ENCODE data around the gene BBS2. TPM values are rescaled to one million over a fixed set of nuclear protein-coding genes. Genes with fewer than 3 reads are reported as not detected.

The BBS2 gene
- total RNA-seq, 1 donor from 2014 or later, result 37.7 TPM

GRCh38 chr16:56482683-56483236 lies 37.1 kb downstream of the BBS2 start:
- intact Hi-C loops (cut with DNase I), result no loop called here
- no peak for ATAC-seq

GRCh38 chr16:56481468-56482122 lies 38.2 kb downstream of the BBS2 start:
- intact Hi-C loops (cut with DNase I), result no loop called here
- no peak for ATAC-seq
- no peak for DNase-seq (ENCODE audit: missing footprints)

More at GRCh38 chr16:56482683-56483236, 37.1 kb downstream of the BBS2 start:
- DNase-seq (ENCODE audit: missing footprints), result no peak

GRCh38 chr16:56480776-56481467 lies 38.9 kb downstream of the BBS2 start:
- DNase-seq (ENCODE audit: missing footprints) (no peak), ATAC-seq (no peak)
- intact Hi-C loops (cut with DNase I), result no loop called here

- intact Hi-C loops (cut with DNase I), result no loop called here
- no peak for DNase-seq (ENCODE audit: missing footprints)
- ATAC-seq, result no peak
Observed at GRCh38 chr16:56479469-56479868, 40.4 kb downstream of the BBS2 start.

- intact Hi-C loops (cut with DNase I), result no loop called here
- no peak for DNase-seq (ENCODE audit: missing footprints)
- no peak for ATAC-seq
Observed at GRCh38 chr16:56478281-56479049, 41.4 kb downstream of the BBS2 start.

- ATAC-seq (no peak), DNase-seq (ENCODE audit: missing footprints) (no peak)
- intact Hi-C loops (cut with DNase I), result no loop called here
Observed at GRCh38 chr16:56477096-56477878, 42.5 kb downstream of the BBS2 start.

- ATAC-seq (no peak), DNase-seq (ENCODE audit: missing footprints) (no peak)
- intact Hi-C loops (cut with DNase I), result no loop called here
Observed at GRCh38 chr16:56475201-56475600, 44.6 kb downstream of the BBS2 start.

GRCh38 chr16:56470666-56471065 lies 49.2 kb downstream of the BBS2 start:
- intact Hi-C loops (cut with DNase I), result no loop called here
- ATAC-seq, result no peak
- no peak for DNase-seq (ENCODE audit: missing footprints)

GRCh38 chr16:56470232-56470631 lies 49.6 kb downstream of the BBS2 start:
- DNase-seq (ENCODE audit: missing footprints) (no peak), ATAC-seq (no peak)
- intact Hi-C loops (cut with DNase I), result no loop called here

GRCh38 chr16:56469748-56470147 lies 50.1 kb downstream of the BBS2 start:
- ATAC-seq (no peak), DNase-seq (ENCODE audit: missing footprints) (no peak)
- intact Hi-C loops (cut with DNase I), result no loop called here

- DNase-seq (ENCODE audit: missing footprints) (no peak), ATAC-seq (no peak)
- intact Hi-C loops (cut with DNase I), result no loop called here
Observed at GRCh38 chr16:56468800-56469199, 51.0 kb downstream of the BBS2 start.

GRCh38 chr16:56466344-56466743 lies 53.5 kb downstream of the BBS2 start:
- intact Hi-C loops (cut with DNase I), result no loop called here
- ATAC-seq (no peak), DNase-seq (ENCODE audit: missing footprints) (no peak)

- intact Hi-C loops (cut with DNase I), result no loop called here
- no peak for DNase-seq (ENCODE audit: missing footprints)
- ATAC-seq, result no peak
Observed at GRCh38 chr16:56463153-56463552, 56.7 kb downstream of the BBS2 start.

- intact Hi-C loops (cut with DNase I), result no loop called here
- no peak for ATAC-seq
- no peak for DNase-seq (ENCODE audit: missing footprints)
Observed at GRCh38 chr16:56462064-56462796, 57.6 kb downstream of the BBS2 start.

GRCh38 chr16:56460101-56460500 lies 59.7 kb downstream of the BBS2 start:
- intact Hi-C loops (cut with DNase I), result no loop called here
- no peak for DNase-seq (ENCODE audit: missing footprints)
- no peak for ATAC-seq

GRCh38 chr16:56457927-56458470 lies 61.8 kb downstream of the BBS2 start:
- ATAC-seq (no peak), DNase-seq (ENCODE audit: missing footprints) (no peak)
- intact Hi-C loops (cut with DNase I), result no loop called here

GRCh38 chr16:56451753-56452689 lies 67.8 kb downstream of the BBS2 start:
- DNase-seq (ENCODE audit: missing footprints), result no peak
- ATAC-seq, result peak; percentile 51
- intact Hi-C loops (cut with DNase I), result no loop called here

Data from Right ventricle myocardium inferior (tissue), 1 donor.